KBM-7 (cell line): ENCODE measurements around the gene TRAF2.
"Not testable (repeated sequence)": the region's sequence is repeated elsewhere in the genome, so short reads cannot be mapped to it uniquely, and the experiment has no call there.

Experiments
- DNase-seq: peaks from one replicate; pipeline ENCODE4 v3.0.0-alpha.2; 2015
- in situ Hi-C: fragments of 300-500 bp; cut with MboI; formaldehyde crosslinking; loops from 2 replicates; pipeline ENCODE4 v1.14.3; 2020; ENCODE audit warnings: low sequenced_read_pairs, low pct_unique_long_range_greater_than_20kb, mixed read lengths

The TRAF2 gene

GRCh38 chr9:136869611-136870010, 16.7 kb upstream of the TRAF2 start:
- DNase-seq, in situ Hi-C loops: not testable (repeated sequence)

- no peak for DNase-seq
- in situ Hi-C loops, result no loop called here
These were observed 11.2 kb upstream of the TRAF2 start for GRCh38 chr9:136875155-136875554.

- no peak for DNase-seq
- in situ Hi-C loops, result no loop called here
These were observed 9.8 kb upstream of the TRAF2 start for GRCh38 chr9:136876476-136876875.

GRCh38 chr9:136880651-136881050, 5.7 kb upstream of the TRAF2 start:
- in situ Hi-C loops, result no loop called here
- no peak for DNase-seq

GRCh38 chr9:136881691-136882108, 4.6 kb upstream of the TRAF2 start:
- in situ Hi-C loops, result no loop called here
- DNase-seq, result no peak

GRCh38 chr9:136882109-136882946, 4.0 kb upstream of the TRAF2 start:
- in situ Hi-C loops, result no loop called here
- peak; percentile 28 for DNase-seq

GRCh38 chr9:136882947-136883283, 3.4 kb upstream of the TRAF2 start:
- in situ Hi-C loops, DNase-seq: not testable (repeated sequence)

GRCh38 chr9:136883670-136884069, 2.6 kb upstream of the TRAF2 start:
- in situ Hi-C loops, result not testable (repeated sequence)

GRCh38 chr9:136886610-136887597, 588 bp downstream of the TRAF2 start:
- DNase-seq, result peak; percentile 24

More at GRCh38 chr9:136883670-136884069, 2.6 kb upstream of the TRAF2 start:
- not testable (repeated sequence) for DNase-seq

GRCh38 chr9:136888454-136888853, 2.1 kb downstream of the TRAF2 start:
- in situ Hi-C loops, result no loop called here

More at GRCh38 chr9:136886610-136887597, 588 bp downstream of the TRAF2 start:
- in situ Hi-C loops, result no loop called here

GRCh38 chr9:136889858-136890257, 3.5 kb downstream of the TRAF2 start:
- in situ Hi-C loops, result no loop called here
- no peak for DNase-seq

More at GRCh38 chr9:136888454-136888853, 2.1 kb downstream of the TRAF2 start:
- no peak for DNase-seq

GRCh38 chr9:136890661-136891060, 4.3 kb downstream of the TRAF2 start:
- DNase-seq, result no peak
- in situ Hi-C loops, result no loop called here

GRCh38 chr9:136896027-136896426, 9.7 kb downstream of the TRAF2 start:
- DNase-seq, result no peak
- in situ Hi-C loops, result no loop called here

- in situ Hi-C loops, result no loop called here
- DNase-seq, result no peak
These were observed 12.3 kb downstream of the TRAF2 start for GRCh38 chr9:136898483-136899100.

- no peak for DNase-seq
- in situ Hi-C loops, result no loop called here
These were observed 12.9 kb downstream of the TRAF2 start for GRCh38 chr9:136899196-136899595.

GRCh38 chr9:136900556-136900955, 14.2 kb downstream of the TRAF2 start:
- in situ Hi-C loops, result no loop called here

GRCh38 chr9:136900988-136901515, 14.7 kb downstream of the TRAF2 start:
- in situ Hi-C loops, result no loop called here
- no peak for DNase-seq

More at GRCh38 chr9:136900556-136900955, 14.2 kb downstream of the TRAF2 start:
- DNase-seq, result no peak

- in situ Hi-C loops, result no loop called here
These were observed 15.4 kb downstream of the TRAF2 start for GRCh38 chr9:136901516-136902258.

More at GRCh38 chr9:136901516-136902258, 15.4 kb downstream of the TRAF2 start:
- DNase-seq, result no peak
